GM13977 (cell line): ENCODE results near the gene CCDC71L.

Source experiments
- DNase-seq: peaks from one replicate; pipeline ENCODE4 v3.0.0; 2012; ENCODE audit warnings: low spot score
- in situ Hi-C: fragments of 300-500 bp; cut with MboI; formaldehyde crosslinking; loops from one replicate; pipeline ENCODE4 v1.12.0; 2022; ENCODE audit warnings: low sequenced_read_pairs, low pct_unique_long_range_greater_than_20kb, mixed read lengths, inconsistent platforms; ENCODE audit not compliant: unreplicated experiment
- TF ChIP-seq, protein P1 (sequence below): IDR thresholded peaks from 2 replicates; pipeline ENCODE4 v1.5.1; 2012; ENCODE audit warnings: mild to moderate bottlenecking, control low read depth; ENCODE audit not compliant: insufficient read depth; ENCODE audit errors: extremely low read depth, missing control alignments

Gene CCDC71L

DNA sequence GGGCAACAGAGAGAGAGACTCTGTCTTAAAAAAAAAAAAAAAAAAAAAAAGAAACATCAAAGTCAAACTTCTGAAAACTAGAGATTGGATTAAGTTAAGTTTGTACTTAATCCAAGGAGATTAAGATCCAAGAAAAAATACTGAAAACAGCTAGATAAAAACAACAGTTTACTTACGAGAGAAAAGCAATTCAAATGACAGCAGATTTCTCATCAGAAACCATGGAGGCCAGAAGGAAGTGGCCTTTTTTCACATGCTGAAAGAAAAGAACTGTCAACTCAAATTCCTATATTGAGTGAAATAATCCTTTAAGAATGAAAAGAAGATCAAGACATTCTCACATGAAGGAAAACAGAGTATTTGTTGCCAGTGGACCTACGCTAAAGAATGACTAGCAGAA, 5.4 kb upstream of the CCDC71L start:
- no peak for DNase-seq
- TF ChIP-seq, protein P1, sequence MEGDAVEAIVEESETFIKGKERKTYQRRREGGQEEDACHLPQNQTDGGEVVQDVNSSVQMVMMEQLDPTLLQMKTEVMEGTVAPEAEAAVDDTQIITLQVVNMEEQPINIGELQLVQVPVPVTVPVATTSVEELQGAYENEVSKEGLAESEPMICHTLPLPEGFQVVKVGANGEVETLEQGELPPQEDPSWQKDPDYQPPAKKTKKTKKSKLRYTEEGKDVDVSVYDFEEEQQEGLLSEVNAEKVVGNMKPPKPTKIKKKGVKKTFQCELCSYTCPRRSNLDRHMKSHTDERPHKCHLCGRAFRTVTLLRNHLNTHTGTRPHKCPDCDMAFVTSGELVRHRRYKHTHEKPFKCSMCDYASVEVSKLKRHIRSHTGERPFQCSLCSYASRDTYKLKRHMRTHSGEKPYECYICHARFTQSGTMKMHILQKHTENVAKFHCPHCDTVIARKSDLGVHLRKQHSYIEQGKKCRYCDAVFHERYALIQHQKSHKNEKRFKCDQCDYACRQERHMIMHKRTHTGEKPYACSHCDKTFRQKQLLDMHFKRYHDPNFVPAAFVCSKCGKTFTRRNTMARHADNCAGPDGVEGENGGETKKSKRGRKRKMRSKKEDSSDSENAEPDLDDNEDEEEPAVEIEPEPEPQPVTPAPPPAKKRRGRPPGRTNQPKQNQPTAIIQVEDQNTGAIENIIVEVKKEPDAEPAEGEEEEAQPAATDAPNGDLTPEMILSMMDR: no peak
- in situ Hi-C loops: loop anchor here (10.0 to 25.0 kb wide), 2 partner anchors 68 to 479 kb away; no protein-coding TSS in a partner anchor

DNA sequence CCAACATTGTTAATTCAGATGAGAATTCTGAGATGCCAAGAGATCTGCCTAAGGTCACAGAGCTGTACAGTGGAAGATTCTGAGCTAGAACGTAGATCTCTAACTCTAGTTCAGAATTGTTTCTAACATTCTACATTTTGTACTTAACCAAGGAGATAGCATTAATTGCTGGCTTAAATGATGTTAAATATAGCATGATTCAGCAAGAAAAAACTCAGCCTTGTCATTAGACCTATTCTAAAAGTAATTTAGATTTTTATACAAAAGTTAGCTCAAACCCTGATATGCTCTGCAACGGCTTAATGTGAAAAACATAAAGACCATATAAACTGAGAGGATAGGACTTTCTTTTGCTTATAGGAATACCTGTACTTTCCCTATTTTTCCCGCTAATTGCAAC, 3.4 kb upstream of the CCDC71L start:
- in situ Hi-C loops: loop anchor here (10.0 to 25.0 kb wide), 2 partner anchors 70 to 477 kb away; no protein-coding TSS in a partner anchor
- TF ChIP-seq, protein P1: no peak
- no peak for DNase-seq

DNA sequence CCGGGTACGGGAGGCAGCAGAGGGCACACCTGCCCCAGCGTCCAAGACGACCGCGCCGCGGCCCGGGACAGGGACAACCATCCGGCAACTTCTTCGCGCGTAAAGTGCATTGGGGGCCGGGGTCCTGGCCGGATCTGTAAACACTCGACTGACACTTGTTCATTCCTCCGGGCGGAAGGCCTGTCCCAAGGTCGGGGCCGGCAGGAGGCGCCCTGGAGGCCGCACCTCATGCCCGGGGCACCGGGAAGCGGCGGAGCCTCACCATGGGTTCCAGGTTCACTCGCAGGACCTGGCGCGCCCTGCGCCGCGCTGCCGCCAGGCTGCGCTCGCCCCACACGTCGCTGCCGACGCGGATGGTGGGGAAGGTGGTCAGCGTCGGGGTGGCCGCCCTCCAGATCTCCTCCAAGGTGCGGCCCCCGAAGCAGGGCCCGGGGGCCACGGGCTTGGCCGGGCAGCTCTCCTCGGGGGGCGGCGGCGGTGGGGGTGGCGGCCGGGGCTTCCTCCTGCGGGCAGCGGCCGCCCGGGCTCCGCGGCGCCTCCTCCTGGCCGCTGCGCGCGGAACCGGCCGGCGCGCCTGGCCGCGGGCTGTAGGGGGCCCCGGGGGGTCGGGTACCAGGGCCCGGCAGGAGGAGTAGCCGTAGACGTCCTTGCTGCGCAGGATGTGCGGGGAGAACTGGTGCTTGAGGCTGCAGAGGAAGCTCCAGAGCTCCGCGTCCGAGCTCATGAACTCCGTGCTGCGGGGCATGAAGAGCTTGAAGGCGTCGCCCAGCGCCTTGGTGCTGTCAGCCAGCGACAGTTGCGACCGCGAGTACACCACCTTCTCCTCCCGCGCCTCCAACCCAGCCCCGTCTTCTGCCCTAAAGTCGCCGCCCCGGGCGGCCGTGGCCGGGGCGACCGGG, 746 bp downstream of the CCDC71L start:
- in situ Hi-C loops: loop anchor here (10.0 to 25.0 kb wide), 2 partner anchors 75 to 473 kb away; no protein-coding TSS in a partner anchor
- peak; percentile 91 for DNase-seq
- TF ChIP-seq, protein P1: peak; percentile 97

DNA sequence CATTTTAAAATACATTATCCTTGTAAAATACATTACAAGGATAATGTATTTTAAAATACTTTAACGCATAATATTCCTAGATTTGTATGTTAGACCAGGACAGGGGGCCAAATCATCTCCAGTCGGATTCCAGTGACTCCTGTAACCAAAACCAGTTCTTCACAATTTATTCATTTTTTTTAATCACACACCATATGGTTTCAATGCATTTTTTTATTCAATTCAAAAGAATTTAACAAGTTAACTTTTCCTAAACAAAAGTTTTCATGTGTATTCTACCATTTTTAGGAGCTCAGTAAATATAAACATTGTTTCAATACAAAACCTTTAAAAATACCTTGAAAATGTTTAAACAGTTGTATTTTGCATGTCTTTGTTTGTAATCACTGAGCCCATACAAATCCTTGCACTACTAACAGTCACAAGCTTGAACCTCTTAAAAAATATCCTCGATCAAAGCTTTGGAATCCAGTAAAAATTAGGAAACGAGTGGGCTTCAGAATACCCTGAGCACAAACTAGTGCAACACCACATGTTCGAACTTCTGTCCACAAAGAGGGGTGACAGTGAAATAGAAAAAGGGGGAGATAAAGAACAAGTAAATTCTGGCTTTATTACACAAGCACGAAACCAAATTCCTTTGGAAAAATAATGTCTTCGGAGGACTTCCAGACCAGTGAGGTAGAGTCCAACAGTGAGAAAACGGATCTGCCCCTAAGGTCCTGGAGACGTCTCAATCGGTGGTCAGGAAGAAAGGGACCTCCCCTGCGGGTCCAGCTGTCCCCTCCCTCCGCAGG, 1.6 kb downstream of the CCDC71L start:
- TF ChIP-seq, protein P1: no peak
- in situ Hi-C loops: loop anchor here (25.0 kb wide), 1 partner anchor 472 kb away; no protein-coding TSS in a partner anchor
- DNase-seq: no peak

DNA sequence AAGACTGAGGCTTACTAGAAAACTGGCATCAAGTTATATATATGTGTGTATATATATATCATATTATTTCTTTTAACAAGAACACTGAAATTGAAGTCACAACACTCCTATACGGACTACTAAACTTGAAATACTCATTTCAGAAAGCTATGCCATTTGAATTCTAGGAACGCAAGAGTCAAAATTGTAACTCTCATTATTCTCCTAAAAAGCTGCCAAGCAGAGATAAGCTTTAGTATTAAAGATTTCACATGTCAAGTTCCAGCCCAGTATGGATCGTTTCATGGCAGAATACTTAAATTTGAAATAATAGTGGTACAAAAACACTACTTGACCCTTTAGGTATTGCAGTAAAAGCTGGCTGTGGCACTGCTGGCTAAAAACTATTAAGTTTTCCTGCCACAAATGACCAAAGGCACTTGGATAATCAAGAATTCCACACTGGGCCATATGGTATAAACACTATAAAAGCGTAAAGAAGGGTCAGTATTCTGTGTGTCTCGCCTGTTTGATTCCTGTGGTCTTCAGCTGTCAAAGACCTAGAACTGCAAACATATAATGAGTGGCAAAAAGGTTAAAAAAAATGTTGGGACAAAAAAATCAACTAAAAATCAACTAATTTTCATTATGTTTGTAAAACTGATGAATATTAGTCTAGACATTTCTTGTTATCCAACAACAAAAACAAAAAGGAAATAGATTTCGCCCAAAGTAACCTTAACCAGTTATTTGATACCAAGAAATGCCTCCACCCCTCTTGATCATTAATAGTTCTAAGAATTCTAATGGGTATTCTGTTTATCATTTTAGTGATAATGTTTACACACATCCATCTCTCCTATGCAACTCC, 2.4 kb downstream of the CCDC71L start:
- no peak for DNase-seq
- TF ChIP-seq, protein P1: no peak
- in situ Hi-C loops: loop anchor here (25.0 kb wide), 1 partner anchor 471 kb away; no protein-coding TSS in a partner anchor
